Stomach smooth muscle (tissue), 2 donors: ENCODE measurements around the gene HOGA1.

Source experiments
- H3K27ac ChIP-seq: one replicate; pipeline ENCODE4 v1.7.0; 2013; ENCODE audit warnings: mild to moderate bottlenecking, low read length, inconsistent platforms
- H3K27me3 ChIP-seq, 2 donors: one replicate each; pipeline ENCODE4 v1.7.0; 2013; ENCODE audit warnings: low read length in 2 of 2; ENCODE audit not compliant: insufficient read depth in 2 of 2, control insufficient read depth in 1 of 2
- H3K36me3 ChIP-seq, 2 donors: one replicate each; pipeline ENCODE4 v1.7.0; 2013; ENCODE audit warnings: low read length in 2 of 2; ENCODE audit not compliant: control insufficient read depth in 2 of 2, insufficient read depth in 2 of 2
- H3K4me1 ChIP-seq: one replicate; pipeline ENCODE4 v1.7.0; 2013; ENCODE audit warnings: low read length; ENCODE audit not compliant: control insufficient read depth, insufficient read depth
- H3K4me3 ChIP-seq, 2 donors: one replicate each; pipeline ENCODE4 v1.7.0; 2013; ENCODE audit warnings: low read length in 2 of 2
- H3K9ac ChIP-seq, 2 donors: one replicate each; pipeline ENCODE4 v1.7.0; 2013; ENCODE audit warnings: low read length in 2 of 2, mild to moderate bottlenecking in 1 of 2
- H3K9me3 ChIP-seq, 2 donors: one replicate each; pipeline ENCODE4 v1.7.0; 2013; ENCODE audit warnings: low read length in 2 of 2; ENCODE audit not compliant: control insufficient read depth in 2 of 2
- donor health status: healthy.
- donor health status: Pancreatic carcinoma.

The HOGA1 gene

GRCh38 chr10:97582169-97582568, 2.0 kb upstream of the HOGA1 start:
- H3K9ac ChIP-seq = no peak overlapping the region

DNA sequence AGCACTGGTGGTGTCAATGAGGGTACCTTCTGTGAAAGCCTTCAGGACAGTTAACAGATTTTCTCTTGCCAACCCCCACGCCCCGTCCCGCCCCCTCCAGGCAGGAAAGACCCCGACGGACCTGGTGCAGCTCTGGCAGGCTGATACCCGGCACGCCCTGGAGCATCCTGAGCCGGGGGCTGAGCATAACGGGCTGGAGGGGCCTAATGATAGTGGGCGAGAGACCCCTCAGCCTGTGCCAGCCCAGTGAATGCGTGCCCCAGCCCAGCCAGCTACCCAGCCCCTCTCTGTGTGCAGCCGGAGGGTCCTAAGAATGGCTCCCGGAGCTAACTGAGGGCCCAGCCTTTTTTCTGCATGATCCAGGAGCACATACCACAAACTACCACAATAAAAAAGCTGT, 713 bp upstream of the HOGA1 start:
- Histone ChIP-seq H3K27ac (no peak overlapping the region), H3K9ac (no peak overlapping the region), H3K27me3 (no peaks in the 10 kb centered on the region), H3K36me3 (no peaks in the 10 kb centered on the region), H3K4me1 (no peaks in the 10 kb centered on the region), H3K4me3 (no peak overlapping the region), H3K9me3 (no peaks in the 10 kb centered on the region)

More at GRCh38 chr10:97582169-97582568, 2.0 kb upstream of the HOGA1 start:
- no peaks in the 10 kb centered on the region for H3K36me3 ChIP-seq
- no peaks in the 10 kb centered on the region for H3K27me3 ChIP-seq
- H3K9me3 ChIP-seq = no peaks in the 10 kb centered on the region
- no peak overlapping the region for H3K27ac ChIP-seq
- no peak overlapping the region for H3K4me3 ChIP-seq
- H3K4me1 ChIP-seq = no peaks in the 10 kb centered on the region

GRCh38 chr10:97584798-97585438, 729 bp downstream of the HOGA1 start:
- Histone ChIP-seq H3K9me3 (no peaks in the 10 kb centered on the region), H3K36me3 (no peaks in the 10 kb centered on the region), H3K27me3 (no peaks in the 10 kb centered on the region), H3K27ac (no peak overlapping the region), H3K9ac (no peak overlapping the region), H3K4me3 (no peak overlapping the region), H3K4me1 (no peaks in the 10 kb centered on the region)

GRCh38 chr10:97585439-97585811, 1.2 kb downstream of the HOGA1 start:
- Histone ChIP-seq H3K36me3 (no peaks in the 10 kb centered on the region), H3K9ac (no peak overlapping the region), H3K27ac (no peak overlapping the region), H3K9me3 (no peaks in the 10 kb centered on the region), H3K4me3 (no peak overlapping the region), H3K4me1 (no peaks in the 10 kb centered on the region), H3K27me3 (no peaks in the 10 kb centered on the region)

- Histone ChIP-seq H3K9me3 (no peaks in the 10 kb centered on the region), H3K4me1 (no peaks in the 10 kb centered on the region), H3K36me3 (no peaks in the 10 kb centered on the region), H3K27me3 (no peaks in the 10 kb centered on the region), H3K9ac (no peak overlapping the region), H3K27ac (no peak overlapping the region), H3K4me3 (no peak overlapping the region)
These were observed 3.0 kb downstream of the HOGA1 start for GRCh38 chr10:97587183-97587582.

- Histone ChIP-seq H3K4me1 (no peaks in the 10 kb centered on the region), H3K9me3 (no peaks in the 10 kb centered on the region), H3K36me3 (no peaks in the 10 kb centered on the region), H3K27me3 (no peaks in the 10 kb centered on the region), H3K9ac (no peak within 1 kb of the TSS), H3K27ac (no peak within 1 kb of the TSS), H3K4me3 (no peak within 1 kb of the TSS)
These were observed 5.3 kb downstream of the HOGA1 start, which contains the start of gene C10orf62 for GRCh38 chr10:97589479-97589878. Gene C10orf62, plus strand, starts transcription at chr10:97589721. Its CDS starts 177 bp downstream, at chr10:97589898.

- Histone ChIP-seq H3K4me1 (no peaks in the 10 kb centered on the region), H3K9ac (no peak overlapping the region), H3K4me3 (no peak overlapping the region), H3K9me3 (no peaks in the 10 kb centered on the region), H3K36me3 (no peaks in the 10 kb centered on the region), H3K27ac (no peak overlapping the region), H3K27me3 (no peaks in the 10 kb centered on the region)
These were observed 6.0 kb downstream of the HOGA1 start for GRCh38 chr10:97590082-97590747.

DNA sequence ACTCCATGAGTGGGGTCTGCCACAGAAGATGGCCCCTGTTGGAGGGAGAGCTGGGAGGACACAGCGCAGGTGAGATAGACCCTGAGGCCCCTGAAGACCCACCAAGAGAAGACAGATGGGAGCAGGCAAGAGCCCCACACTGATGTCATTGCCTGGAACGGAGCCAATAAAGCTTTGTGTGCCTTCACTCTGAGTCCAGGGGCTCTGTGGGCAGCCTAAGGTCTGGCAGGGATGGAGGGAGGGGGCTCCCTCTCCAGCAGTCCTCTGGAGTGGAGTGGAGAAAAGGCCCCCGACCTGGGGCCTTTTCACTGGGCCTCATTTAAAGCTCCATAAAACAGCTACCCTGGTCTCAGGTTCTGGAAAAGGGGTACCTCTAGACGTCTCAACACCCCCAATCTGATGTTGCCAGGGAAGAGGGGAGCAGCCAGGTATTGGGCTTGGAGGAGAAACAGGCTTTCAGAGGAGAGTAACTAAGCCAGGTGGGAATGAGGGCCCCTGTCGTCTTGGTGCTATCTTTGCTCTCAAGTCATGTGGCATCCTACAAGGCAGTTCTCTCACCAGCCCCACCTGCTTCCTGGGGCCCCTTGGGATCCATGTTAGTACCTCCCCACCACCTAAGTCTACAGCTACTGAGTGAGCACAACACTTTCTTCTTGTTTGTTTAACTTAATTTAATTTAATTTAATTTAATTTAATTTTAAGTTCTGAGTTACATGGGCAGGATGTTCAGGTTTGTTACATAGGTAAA, 6.7 kb downstream of the HOGA1 start:
- no peak overlapping the region for H3K4me3 ChIP-seq
- peaks cover 4% of the 10 kb centered on the region for H3K4me1 ChIP-seq
- H3K27ac ChIP-seq = no peak overlapping the region
- no peaks in the 10 kb centered on the region for H3K9me3 ChIP-seq
- H3K36me3 ChIP-seq = no peaks in the 10 kb centered on the region
- H3K27me3 ChIP-seq = no peaks in the 10 kb centered on the region
- no peak overlapping the region for H3K9ac ChIP-seq

- Histone ChIP-seq H3K9me3 (no peaks in the 10 kb centered on the region), H3K9ac (no peak overlapping the region), H3K27ac (no peak overlapping the region), H3K27me3 (no peaks in the 10 kb centered on the region), H3K36me3 (no peaks in the 10 kb centered on the region), H3K4me3 (no peak overlapping the region), H3K4me1 (peaks cover 13% of the 10 kb centered on the region)
These were observed 9.2 kb downstream of the HOGA1 start for GRCh38 chr10:97593421-97593820.

- H3K4me3 ChIP-seq = no peak overlapping the region
- no peaks in the 10 kb centered on the region for H3K9me3 ChIP-seq
- no peaks in the 10 kb centered on the region for H3K36me3 ChIP-seq
- peak overlapping the region; percentile 74 for H3K27ac ChIP-seq
- peaks cover 13% of the 10 kb centered on the region for H3K4me1 ChIP-seq
- H3K9ac ChIP-seq = peak overlapping the region; percentile 28 to 51
- no peaks in the 10 kb centered on the region for H3K27me3 ChIP-seq
These were observed 12.2 kb downstream of the HOGA1 start for GRCh38 chr10:97596101-97597082.
